Epithelial cell of esophagus (primary cell): ENCODE measurements around the gene MTA1.
A peak's percentile ranks its signal among the peaks of the same experiment; 100 is the strongest.

ENCODE experiments used
- DNase-seq: peaks from one replicate; pipeline ENCODE4 v3.0.0; 2010; ENCODE audit warnings: low read depth
- H3K4me3 ChIP-seq: 2 replicates; pipeline ENCODE4 v1.5.1; 2011; ENCODE audit warnings: mild to moderate bottlenecking, low read length, control low read depth
- CTCF ChIP-seq: IDR thresholded peaks from 2 replicates; pipeline ENCODE4 v1.5.1; 2011; ENCODE audit warnings: low read depth, mild to moderate bottlenecking, low read length, control low read depth, inconsistent platforms; ENCODE audit not compliant: insufficient read depth; ENCODE audit errors: missing control alignments

MTA1 gene

GRCh38 chr14:105398726-105399465 is 20.7 kb upstream of the MTA1 start:
- no peak for DNase-seq
- TF ChIP-seq CTCF: no peak
- peak overlapping the region; percentile 66 for H3K4me3 ChIP-seq

GRCh38 chr14:105399466-105399775 is 20.2 kb upstream of the MTA1 start:
- no peak for DNase-seq
- TF ChIP-seq CTCF: no peak
- peak overlapping the region; percentile 66 for H3K4me3 ChIP-seq

DNA sequence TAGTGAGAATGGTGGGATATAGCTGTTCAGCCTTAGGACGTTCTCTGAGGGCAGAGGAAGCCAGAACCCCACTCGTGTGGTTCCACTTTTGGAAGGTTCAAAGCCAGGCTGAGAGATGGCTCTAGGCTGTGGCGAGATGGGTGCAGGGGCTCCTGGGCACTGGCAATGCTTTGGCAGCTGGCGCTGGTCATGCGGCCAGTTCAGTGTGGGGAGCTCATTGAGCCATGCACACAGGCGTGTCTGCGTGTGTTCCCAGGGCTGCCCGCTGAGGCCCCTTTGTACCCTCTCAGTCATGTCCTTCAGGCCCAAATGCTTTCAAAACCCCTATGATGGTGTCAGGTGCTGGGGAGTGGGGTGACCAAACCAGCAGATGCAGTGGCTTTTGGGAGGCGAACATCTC is 19.6 kb upstream of the MTA1 start:
- H3K4me3 ChIP-seq: no peak overlapping the region
- no peak for TF ChIP-seq CTCF
- DNase-seq: no peak

- DNase-seq: no peak
- no peak overlapping the region for H3K4me3 ChIP-seq
- TF ChIP-seq CTCF: no peak
Measured at GRCh38 chr14:105401699-105402098, 17.9 kb upstream of the MTA1 start.

- no peak for DNase-seq
- no peak for TF ChIP-seq CTCF
- H3K4me3 ChIP-seq: no peak overlapping the region
Measured at GRCh38 chr14:105408592-105408991, 11.0 kb upstream of the MTA1 start.

- TF ChIP-seq CTCF: no peak
- H3K4me3 ChIP-seq: no peak overlapping the region
- DNase-seq: no peak
Measured at GRCh38 chr14:105409364-105409763, 10.3 kb upstream of the MTA1 start.

GRCh38 chr14:105410642-105411016 is 9.0 kb upstream of the MTA1 start:
- TF ChIP-seq CTCF: no peak
- no peak for DNase-seq
- no peak overlapping the region for H3K4me3 ChIP-seq
